ENCODE results near the gene PCNX2.

DNA sequence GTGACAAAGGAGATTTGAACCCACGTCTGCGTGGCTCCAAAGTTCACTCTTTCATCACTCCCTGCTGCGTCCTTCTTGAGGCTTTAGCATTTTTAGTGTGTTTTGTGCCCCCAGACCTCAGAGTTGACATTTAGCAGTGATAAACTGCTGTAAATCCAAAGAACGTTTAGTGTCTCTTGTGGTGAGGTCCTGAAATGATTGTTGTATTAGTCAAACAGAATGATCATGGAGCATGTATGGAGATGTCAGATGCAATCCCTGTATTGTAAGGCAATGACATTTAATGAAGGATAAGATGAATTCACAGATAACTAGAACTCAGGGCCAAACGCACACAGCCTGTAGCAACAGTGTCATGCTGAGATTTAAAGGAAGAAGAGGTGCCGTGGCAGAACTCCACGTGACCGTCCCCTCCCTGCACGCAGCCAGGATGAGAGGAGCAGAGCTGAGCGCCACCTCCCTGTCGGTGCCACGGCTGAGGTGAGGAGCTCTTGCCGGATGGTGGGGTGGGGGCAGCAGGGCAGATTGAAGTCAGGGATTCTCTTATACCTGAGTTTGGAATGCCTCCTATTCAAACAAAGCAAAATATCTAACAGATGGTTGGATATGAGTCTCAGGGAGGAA, 315.1 kb downstream of the PCNX2 start:
- TF ChIP-seq EZH2 (IDR thresholded peaks at IDR 0.05; ENCODE audit: insufficient read depth, poor library complexity, severe bottlenecking) (no peak), EZH2phosphoT487 (IDR thresholded peaks at IDR 0.05; ENCODE audit: insufficient read depth, low read depth) (no peak)

Measured in GM23248 (cell line).